HFFc6 (cell line): Measurements from ENCODE around the gene PCDH9. TPM values are rescaled to one million over a fixed set of nuclear protein-coding genes. Genes with fewer than 3 reads are reported as not detected.

Experiments
- DNase-seq: peaks from one replicate; pipeline ENCODE4 v3.0.0-alpha.2; 2018
- H3K27ac Mint-ChIP-seq: 2 replicates; pipeline ENCODE4 v1.8.0; 2020; ENCODE audit warnings: mild to moderate bottlenecking, mixed read lengths
- H3K27me3 Mint-ChIP-seq: 2 replicates; pipeline ENCODE4 v1.8.0; 2021; ENCODE audit warnings: mild to moderate bottlenecking, moderate library complexity, mixed read lengths; ENCODE audit not compliant: insufficient read depth
- H3K36me3 Mint-ChIP-seq: 2 replicates; pipeline ENCODE4 v1.8.0; 2021; ENCODE audit warnings: low read depth, mixed read lengths
- H3K4me1 Mint-ChIP-seq: 2 replicates; pipeline ENCODE4 v1.8.0; 2020; ENCODE audit warnings: low read depth, mixed read lengths
- H3K4me3 Mint-ChIP-seq: 2 replicates; pipeline ENCODE4 v1.8.0; 2020; ENCODE audit warnings: mild to moderate bottlenecking, moderate library complexity, mixed read lengths
- H3K9me3 Mint-ChIP-seq: 2 replicates; pipeline ENCODE4 v1.8.0; 2020; ENCODE audit warnings: mild to moderate bottlenecking, mixed read lengths
- total RNA-seq, 6 experiments: library from RNA; stranded (reverse); fragmentation: NEBNext Ultra II Directional; extraction: Animal tissue kit (Norgen Biotek cat#: 25700); gene quantifications; 2 replicates in 1 of 6; 3 replicates in 5 of 6; pipeline ENCODE4 v1.2.3, GENCODE V29; 2021
- TF ChIP-seq, protein P1 (sequence below): fragments of 200-600 bp; sonication (generic); IDR thresholded peaks from 2 replicates; pipeline ENCODE4 v1.5.0; 2021; ENCODE audit warnings: antibody characterized with exemption, mild to moderate bottlenecking

The PCDH9 gene
- total RNA-seq, 6 experiments from 2014 or later: 2.0 to 6.7 (median 2.6) TPM

DNA sequence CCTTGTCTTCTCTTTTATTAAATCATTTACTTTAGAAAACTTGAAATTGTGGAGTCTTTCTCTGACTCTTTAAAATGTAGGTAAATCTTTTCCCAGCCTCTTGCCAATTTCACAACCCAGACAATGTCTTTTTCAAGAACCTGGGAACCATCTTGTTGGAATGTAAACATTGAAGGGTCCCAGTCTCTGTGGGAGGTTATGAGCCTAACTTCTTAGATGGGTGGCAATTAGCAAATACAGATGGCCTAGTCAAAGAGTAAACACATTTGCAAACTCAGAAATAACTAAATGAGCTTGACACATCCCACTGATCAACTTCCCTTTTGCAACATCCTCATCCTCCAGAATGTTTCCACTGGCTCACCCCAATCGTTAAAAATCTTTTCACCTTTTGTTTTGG is 721.0 kb downstream of the PCDH9 start:
- no peak for DNase-seq
- peaks cover 10% of the 10 kb centered on the region for H3K4me1 Mint-ChIP-seq
- H3K27me3 Mint-ChIP-seq: no peaks in the 10 kb centered on the region; the same call in 1 of the 2 replicates
- H3K36me3 Mint-ChIP-seq: no peaks in the 10 kb centered on the region
- no peak overlapping the region for H3K27ac Mint-ChIP-seq
- no peaks in the 10 kb centered on the region for H3K9me3 Mint-ChIP-seq
- TF ChIP-seq, protein P1, sequence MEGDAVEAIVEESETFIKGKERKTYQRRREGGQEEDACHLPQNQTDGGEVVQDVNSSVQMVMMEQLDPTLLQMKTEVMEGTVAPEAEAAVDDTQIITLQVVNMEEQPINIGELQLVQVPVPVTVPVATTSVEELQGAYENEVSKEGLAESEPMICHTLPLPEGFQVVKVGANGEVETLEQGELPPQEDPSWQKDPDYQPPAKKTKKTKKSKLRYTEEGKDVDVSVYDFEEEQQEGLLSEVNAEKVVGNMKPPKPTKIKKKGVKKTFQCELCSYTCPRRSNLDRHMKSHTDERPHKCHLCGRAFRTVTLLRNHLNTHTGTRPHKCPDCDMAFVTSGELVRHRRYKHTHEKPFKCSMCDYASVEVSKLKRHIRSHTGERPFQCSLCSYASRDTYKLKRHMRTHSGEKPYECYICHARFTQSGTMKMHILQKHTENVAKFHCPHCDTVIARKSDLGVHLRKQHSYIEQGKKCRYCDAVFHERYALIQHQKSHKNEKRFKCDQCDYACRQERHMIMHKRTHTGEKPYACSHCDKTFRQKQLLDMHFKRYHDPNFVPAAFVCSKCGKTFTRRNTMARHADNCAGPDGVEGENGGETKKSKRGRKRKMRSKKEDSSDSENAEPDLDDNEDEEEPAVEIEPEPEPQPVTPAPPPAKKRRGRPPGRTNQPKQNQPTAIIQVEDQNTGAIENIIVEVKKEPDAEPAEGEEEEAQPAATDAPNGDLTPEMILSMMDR: no peak
- H3K4me3 Mint-ChIP-seq: no peak overlapping the region

DNA sequence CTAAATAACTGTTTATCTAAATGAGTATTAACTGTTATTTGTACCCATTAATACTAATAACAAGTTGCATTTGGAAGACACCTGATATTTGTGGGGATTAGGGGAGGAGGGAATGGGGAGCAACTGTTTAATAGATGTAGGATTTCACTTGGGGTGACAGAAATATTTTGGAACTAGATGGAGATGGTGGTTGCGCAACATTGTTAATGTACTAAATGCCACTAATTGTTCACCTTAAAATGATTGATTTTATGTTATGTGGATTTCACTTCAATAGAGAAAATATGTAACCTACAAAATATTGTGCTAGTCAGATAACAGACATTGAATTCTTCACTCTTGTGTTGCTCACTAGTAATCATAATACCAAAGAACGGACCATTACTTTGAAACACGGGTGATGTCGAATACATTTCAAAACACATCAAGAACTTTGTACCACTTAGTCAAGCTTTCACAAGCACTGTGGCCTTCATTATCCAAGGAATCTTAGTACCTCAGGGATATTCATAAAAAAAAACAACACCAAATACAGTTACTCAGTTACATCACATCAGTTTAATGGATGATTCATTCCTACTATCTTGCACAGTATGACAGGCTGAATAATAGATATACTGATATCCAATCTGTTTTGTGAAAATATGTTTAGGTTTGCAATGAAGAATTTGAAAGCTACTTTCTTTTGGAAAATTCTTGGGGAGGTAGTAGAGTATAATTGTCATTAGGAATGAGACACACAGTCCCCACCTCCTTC is 721.8 kb downstream of the PCDH9 start:
- peaks cover 2% of the 10 kb centered on the region for H3K4me1 Mint-ChIP-seq
- DNase-seq: no peak
- no peaks in the 10 kb centered on the region for H3K9me3 Mint-ChIP-seq
- no peaks in the 10 kb centered on the region; the same call in 1 of the 2 replicates for H3K27me3 Mint-ChIP-seq
- H3K4me3 Mint-ChIP-seq: no peak overlapping the region
- H3K27ac Mint-ChIP-seq: no peak overlapping the region
- TF ChIP-seq, protein P1: no peak
- no peaks in the 10 kb centered on the region for H3K36me3 Mint-ChIP-seq

DNA sequence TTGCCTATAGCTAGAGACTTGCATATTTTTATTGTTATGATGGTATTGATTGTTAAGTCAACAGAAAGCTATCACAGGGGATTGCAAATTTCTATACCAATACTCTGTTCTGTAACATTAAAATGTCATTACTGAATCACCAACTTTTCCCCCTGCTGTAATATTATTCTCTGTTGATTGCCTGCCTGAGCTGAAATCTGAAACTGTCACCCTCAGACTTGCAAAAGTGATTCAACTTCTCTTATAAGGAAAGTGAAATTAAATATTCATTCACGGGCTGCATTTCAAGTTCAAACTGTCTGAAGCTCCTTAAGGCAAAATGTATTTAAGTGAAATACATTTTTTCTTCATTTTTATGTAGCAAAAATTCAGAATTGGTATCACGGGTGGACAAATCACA is 723.2 kb downstream of the PCDH9 start:
- Mint-ChIP-seq H3K9me3 (no peaks in the 10 kb centered on the region), H3K36me3 (no peaks in the 10 kb centered on the region), H3K27me3 (no peaks in the 10 kb centered on the region; the same call in 1 of the 2 replicates), H3K4me1 (no peaks in the 10 kb centered on the region; the same call in 1 of the 2 replicates), H3K4me3 (no peak overlapping the region), H3K27ac (no peak overlapping the region)
- no peak for DNase-seq
- TF ChIP-seq, protein P1: no peak

DNA sequence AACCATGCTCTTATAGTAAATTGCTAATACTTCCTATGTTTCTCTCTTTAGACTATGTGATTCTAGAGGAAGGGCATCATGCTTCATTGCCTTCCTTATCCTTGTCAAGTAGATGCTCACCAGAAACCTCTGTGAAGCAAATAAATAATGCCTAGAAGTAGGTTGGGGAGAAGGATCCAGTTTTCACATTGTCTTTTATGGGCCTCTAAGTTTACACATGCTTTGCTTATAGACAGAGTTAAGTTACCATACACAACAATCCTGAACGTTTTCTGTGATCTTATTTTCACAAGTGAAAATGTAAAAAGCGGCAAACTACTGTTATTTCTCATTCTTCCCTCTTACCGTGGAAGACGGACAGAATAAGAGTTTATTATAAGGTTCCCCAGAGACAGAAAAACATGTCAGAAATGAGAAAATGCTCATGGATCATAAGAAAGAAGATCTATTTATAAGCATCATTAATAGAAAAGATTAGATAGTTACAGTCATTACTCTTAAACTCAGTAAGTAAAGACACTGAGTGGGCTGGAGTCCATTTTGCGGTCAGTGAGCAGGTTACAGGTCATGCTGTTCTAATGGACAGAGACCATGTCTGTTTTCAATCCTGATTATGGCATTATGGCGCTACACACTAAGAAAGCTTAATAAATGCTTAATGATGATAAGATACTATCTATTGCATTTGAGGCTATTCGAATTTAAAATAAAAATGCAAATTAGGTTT is 723.9 kb downstream of the PCDH9 start:
- Mint-ChIP-seq H3K4me1 (peaks cover 5% of the 10 kb centered on the region; the same call in 1 of the 2 replicates), H3K27ac (no peak overlapping the region), H3K9me3 (no peaks in the 10 kb centered on the region), H3K36me3 (no peaks in the 10 kb centered on the region), H3K4me3 (no peak overlapping the region), H3K27me3 (no peaks in the 10 kb centered on the region; the same call in 1 of the 2 replicates)
- DNase-seq: no peak
- TF ChIP-seq, protein P1: no peak

DNA sequence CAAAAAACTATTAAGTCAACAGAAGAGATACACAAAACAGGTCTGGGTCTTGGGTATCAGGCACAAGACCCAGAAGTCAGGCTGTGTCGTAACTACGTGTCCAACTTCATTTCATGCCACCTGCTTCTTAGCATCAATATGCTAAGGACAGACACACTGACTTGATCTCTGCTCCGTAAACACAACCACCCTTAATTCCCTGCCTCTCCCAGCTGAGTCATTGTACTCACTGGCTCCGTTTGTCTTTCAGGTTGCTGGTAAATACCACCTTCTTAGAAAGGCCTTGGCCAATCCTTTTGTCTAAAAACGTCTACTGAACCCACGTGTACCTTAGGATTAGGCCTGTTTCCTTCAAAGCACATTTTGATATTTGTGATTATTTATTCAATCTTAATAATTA is 726.2 kb downstream of the PCDH9 start:
- Mint-ChIP-seq H3K27me3 (no peaks in the 10 kb centered on the region), H3K36me3 (no peaks in the 10 kb centered on the region), H3K4me3 (no peak overlapping the region), H3K27ac (no peak overlapping the region), H3K4me1 (peaks cover 6% of the 10 kb centered on the region; the same call in 1 of the 2 replicates), H3K9me3 (no peaks in the 10 kb centered on the region)
- DNase-seq: no peak
- TF ChIP-seq, protein P1: no peak
